A549 (cell line): ENCODE results near the gene CXCL10. TPM values are rescaled to one million over a fixed set of nuclear protein-coding genes. Genes with fewer than 3 reads are reported as not detected.

Source experiments
- ATAC-seq, 2 experiments: fragments of 200-7000 bp in 1 of 2; fragments of >200 bp in 1 of 2; cut with Nextera tagmentation in 1 of 2; cut with Tn5 transposase in 1 of 2; 3 replicates each; pipeline versions ENCODE4 v1.8.0 to v1.9.1; 2018 to 2020; ENCODE audit warnings: mild to moderate bottlenecking in 1 of 2, moderate library complexity in 1 of 2
- CTCF ChIA-PET: fragments of 300-600 bp; sonication (Branson Sonifier 250); formaldehyde crosslinking; extraction: SDS; loops from one replicate; lab custom pipeline; 2021; ENCODE audit warnings: antibody characterized with exemption, inconsistent platforms; lab: Yijun Ruan, JAX
- POLR2A ChIA-PET: fragments of 350-600 bp; formaldehyde crosslinking; extraction: SDS; loops from one replicate; lab custom pipeline; 2021; ENCODE audit warnings: antibody characterized with exemption, inconsistent platforms; lab: Yijun Ruan, JAX
- DNase-seq, 2 experiments: peaks; one replicate each; pipeline versions ENCODE4 v3.0.0 to v3.0.0-alpha.2; 2011 to 2016; ENCODE audit warnings: low read depth in 1 of 2, low spot score in 1 of 2
- FAIRE-seq: peaks from 2 replicates; lab custom pipeline; 2011; peaks lifted over from hg19 to GRCh38; lab: Jason Lieb, UNC
- H3K27ac ChIP-seq, 2 experiments: fragments of >200 bp; sonication (Bioruptor Twin); formaldehyde crosslinking; 3 replicates each; pipeline ENCODE4 v1.5.1; 2016 to 2017
- H3K4me1 ChIP-seq: fragments of >200 bp; sonication (Bioruptor Twin); formaldehyde crosslinking; 3 replicates; pipeline ENCODE4 v1.6.1; 2016
- H3K4me2 ChIP-seq: fragments of >200 bp; sonication (Bioruptor Twin); formaldehyde crosslinking; 3 replicates; pipeline ENCODE4 v1.6.1; 2016
- H3K4me3 ChIP-seq: fragments of >200 bp; sonication (Bioruptor Twin); formaldehyde crosslinking; 3 replicates; pipeline ENCODE4 v1.5.1; 2016
- H3K9me3 ChIP-seq: fragments of >200 bp; sonication (Bioruptor Twin); formaldehyde crosslinking; 3 replicates; pipeline ENCODE4 v1.6.1; 2016
- BHLHE40 ChIP-seq: IDR thresholded peaks from 2 replicates; pipeline ENCODE4 v1.6.1; 2012; ENCODE audit warnings: low read depth, low read length, inconsistent platforms
- CBX2 ChIP-seq: fragments of 200-600 bp; sonication (generic); IDR thresholded peaks from 2 replicates; pipeline ENCODE4 v1.6.1; 2016; ENCODE audit warnings: low read depth, mild to moderate bottlenecking, borderline replicate concordance
- CBX8 ChIP-seq: fragments of 200-600 bp; sonication (generic); IDR thresholded peaks from 2 replicates; pipeline ENCODE4 v1.6.1; 2016
- CEBPB ChIP-seq, 2 experiments: fragments of >200 bp in 1 of 2; sonication (Bioruptor Twin) in 1 of 2; formaldehyde crosslinking in 1 of 2; IDR thresholded peaks; 2 replicates each; pipeline ENCODE4 v1.6.1; 2012 to 2016
- CHD2 ChIP-seq: fragments of 150-350 bp; IDR thresholded peaks from 2 replicates; pipeline ENCODE4 v1.6.1; 2014; ENCODE audit warnings: low read length; ENCODE audit not compliant: partially characterized antibody
- EHMT2 ChIP-seq: fragments of 200-600 bp; sonication (generic); IDR thresholded peaks from 2 replicates; pipeline ENCODE4 v1.6.1; 2016; ENCODE audit warnings: antibody characterized with exemption, low read depth, mild to moderate bottlenecking, moderate library complexity
- EP300 ChIP-seq, 2 experiments: fragments of >200 bp; sonication (Bioruptor Twin); formaldehyde crosslinking; IDR thresholded peaks; 2 replicates in 1 of 2; 3 replicates in 1 of 2; pipeline ENCODE4 v1.6.1; 2016 to 2017
- FOSB ChIP-seq: fragments of 250-450 bp; sonication (Bioruptor Pico); IDR thresholded peaks from 2 replicates; pipeline ENCODE4 v1.5.0; 2020; ENCODE audit warnings: mild to moderate bottlenecking, moderate library complexity
- HDAC2 ChIP-seq: fragments of 200-600 bp; sonication (generic); IDR thresholded peaks from 2 replicates; pipeline ENCODE4 v1.6.1; 2016
- HEYL ChIP-seq: fragments of 250-450 bp; sonication (Bioruptor Pico); IDR thresholded peaks from 2 replicates; pipeline ENCODE4 v1.8.0; 2021; ENCODE audit warnings: mild to moderate bottlenecking, moderate library complexity
- KDM1A ChIP-seq: fragments of 200-600 bp; sonication (generic); IDR thresholded peaks from 2 replicates; pipeline ENCODE4 v1.6.1; 2016; ENCODE audit warnings: low read depth, mild to moderate bottlenecking
- NR3C1 ChIP-seq: fragments of >200 bp; sonication (Bioruptor Twin); formaldehyde crosslinking; IDR thresholded peaks from 3 replicates; pipeline ENCODE4 v1.6.1; 2017
- PHF8 ChIP-seq: fragments of 200-600 bp; sonication (generic); IDR thresholded peaks from 2 replicates; pipeline ENCODE4 v1.6.1; 2016; ENCODE audit warnings: low read depth, mild to moderate bottlenecking, antibody characterized with exemption, moderate library complexity, borderline replicate concordance
- POLR2A ChIP-seq: IDR thresholded peaks from 2 replicates; pipeline ENCODE4 v1.6.1; 2012; ENCODE audit warnings: mild to moderate bottlenecking, low read length
- RNF2 ChIP-seq: fragments of 200-600 bp; sonication (generic); IDR thresholded peaks from 2 replicates; pipeline ENCODE4 v1.6.1; 2016; ENCODE audit warnings: low read depth, mild to moderate bottlenecking, antibody characterized with exemption, moderate library complexity, borderline replicate concordance
- SMC3 ChIP-seq: fragments of >200 bp; sonication (Bioruptor Twin); formaldehyde crosslinking; IDR thresholded peaks from 3 replicates; pipeline ENCODE4 v1.6.1; 2018; ENCODE audit warnings: inconsistent platforms
- USF2 ChIP-seq: fragments of 450-650 bp; IDR thresholded peaks from 2 replicates; pipeline ENCODE4 v1.6.1; 2014; ENCODE audit warnings: antibody characterized with exemption
- ZFP36 ChIP-seq: fragments of 450-650 bp; IDR thresholded peaks from 2 replicates; pipeline ENCODE4 v1.6.1; 2014; ENCODE audit warnings: borderline replicate concordance; ENCODE audit not compliant: partially characterized antibody
- ZNF302 ChIP-seq: fragments of 250-450 bp; sonication (Bioruptor Pico); IDR thresholded peaks from 2 replicates; pipeline ENCODE4 v1.9.0; 2021; ENCODE audit warnings: inconsistent platforms, mild to moderate bottlenecking, moderate library complexity
- WGBS: methylation state at CpG from one replicate; pipeline ENCODE4 v1.1.6; 2017; ENCODE audit errors: missing lambda C conversion rate; 5-methylcytosine and 5-hydroxymethylcytosine counted together
- polyA plus RNA-seq, 4 experiments: library from polyadenylated mRNA; depleted of rRNA in 3 of 4; stranded (reverse); fragments of >200 nt; fragmentation: RNase III in 1 of 4; extraction: RNeasy Plus Mini Kit Qiagen cat#74134 plus additional on column Dnase treatment in 1 of 4; gene quantifications; 2 replicates in 3 of 4; 3 replicates in 1 of 4; pipeline ENCODE4 v1.2.3, GENCODE V29; 2011 to 2017
- TF ChIP-seq, protein P1 (sequence below): fragments of 250-450 bp; sonication (Bioruptor Pico); IDR thresholded peaks from 2 replicates; pipeline ENCODE4 v1.5.0; 2021; ENCODE audit warnings: mild to moderate bottlenecking, moderate library complexity, borderline replicate concordance
- TF ChIP-seq, protein P2 (sequence below): fragments of 250-450 bp; sonication (Bioruptor Pico); IDR thresholded peaks from 2 replicates; pipeline ENCODE4 v1.5.0; 2020; ENCODE audit warnings: low read depth, mild to moderate bottlenecking, moderate library complexity
- TF ChIP-seq, protein P3 (sequence below): fragments of >200 bp; sonication (Bioruptor Twin); formaldehyde crosslinking; IDR thresholded peaks from 3 replicates; pipeline ENCODE4 v1.6.1; 2016
- TF ChIP-seq, protein P4 (sequence below): fragments of 200-600 bp; sonication (generic); IDR thresholded peaks from 2 replicates; pipeline ENCODE4 v1.6.1; 2016; ENCODE audit warnings: antibody characterized with exemption, mild to moderate bottlenecking, moderate library complexity

The CXCL10 gene
- polyA plus RNA-seq, 2 of the 4 experiments (the other 2 are of a cell fraction) = not detected

GRCh38 chr4:76059750-76060149 lies 36.5 kb upstream of the CXCL10 start:
- ChIA-PET POLR2A (no interaction called here), CTCF (no interaction called here)
- Histone ChIP-seq H3K27ac (no peak overlapping the region), H3K4me2 (no peak overlapping the region), H3K4me1 (no peaks in the 10 kb centered on the region), H3K4me3 (no peak overlapping the region), H3K9me3 (no peaks in the 10 kb centered on the region)
- WGBS = 18% methylated on average over 1 of the region's 1 CpG
- no peak for ATAC-seq
- DNase-seq = no peak
- no peak for TF ChIP-seq HEYL (CRISPR knock-in tag)
- no peak for TF ChIP-seq KDM1A
- TF ChIP-seq CHD2 = no peak
- no peak for TF ChIP-seq EP300 (IDR thresholded peaks at IDR 0.05)
- TF ChIP-seq ZFP36 = no peak
- no peak for TF ChIP-seq EHMT2
- no peak for TF ChIP-seq CBX8
- TF ChIP-seq, protein P1, sequence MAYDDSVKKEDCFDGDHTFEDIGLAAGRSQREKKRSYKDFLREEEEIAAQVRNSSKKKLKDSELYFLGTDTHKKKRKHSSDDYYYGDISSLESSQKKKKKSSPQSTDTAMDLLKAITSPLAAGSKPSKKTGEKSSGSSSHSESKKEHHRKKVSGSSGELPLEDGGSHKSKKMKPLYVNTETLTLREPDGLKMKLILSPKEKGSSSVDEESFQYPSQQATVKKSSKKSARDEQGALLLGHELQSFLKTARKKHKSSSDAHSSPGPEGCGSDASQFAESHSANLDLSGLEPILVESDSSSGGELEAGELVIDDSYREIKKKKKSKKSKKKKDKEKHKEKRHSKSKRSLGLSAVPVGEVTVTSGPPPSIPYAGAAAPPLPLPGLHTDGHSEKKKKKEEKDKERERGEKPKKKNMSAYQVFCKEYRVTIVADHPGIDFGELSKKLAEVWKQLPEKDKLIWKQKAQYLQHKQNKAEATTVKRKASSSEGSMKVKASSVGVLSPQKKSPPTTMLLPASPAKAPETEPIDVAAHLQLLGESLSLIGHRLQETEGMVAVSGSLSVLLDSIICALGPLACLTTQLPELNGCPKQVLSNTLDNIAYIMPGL (CRISPR knock-in tag) = no peak
- no peak for TF ChIP-seq FOSB (CRISPR knock-in tag)
- TF ChIP-seq RNF2 = no peak
- no peak for TF ChIP-seq ZNF302 (CRISPR knock-in tag)
- TF ChIP-seq USF2 = no peak
- TF ChIP-seq HDAC2 = no peak
- TF ChIP-seq, protein P2, sequence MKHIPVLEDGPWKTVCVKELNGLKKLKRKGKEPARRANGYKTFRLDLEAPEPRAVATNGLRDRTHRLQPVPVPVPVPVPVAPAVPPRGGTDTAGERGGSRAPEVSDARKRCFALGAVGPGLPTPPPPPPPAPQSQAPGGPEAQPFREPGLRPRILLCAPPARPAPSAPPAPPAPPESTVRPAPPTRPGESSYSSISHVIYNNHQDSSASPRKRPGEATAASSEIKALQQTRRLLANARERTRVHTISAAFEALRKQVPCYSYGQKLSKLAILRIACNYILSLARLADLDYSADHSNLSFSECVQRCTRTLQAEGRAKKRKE = no peak
- TF ChIP-seq CEBPB (IDR thresholded peaks at IDR 0.05) = no peak
- TF ChIP-seq SMC3 = no peak
- TF ChIP-seq POLR2A = no peak
- no peak for FAIRE-seq

- FAIRE-seq (no peak), ATAC-seq (no peak), DNase-seq (no peak)
- WGBS = 57% methylated on average over 3 of the region's 3 CpGs
- H3K4me3 ChIP-seq = no peak overlapping the region
- no peaks in the 10 kb centered on the region for H3K4me1 ChIP-seq
- CTCF ChIA-PET = interaction anchor here (1.2 kb wide), 2 partner anchors 64 to 143 kb away, joined by 3 to 4 read pairs; no protein-coding TSS in a partner anchor
- TF ChIP-seq BHLHE40 = no peak
- TF ChIP-seq, all 56 proteins: peak for 0
- Histone ChIP-seq H3K4me2 (no peak overlapping the region), H3K9me3 (no peaks in the 10 kb centered on the region), H3K27ac (no peak overlapping the region)
- POLR2A ChIA-PET = no interaction called here
These were observed 35.7 kb upstream of the CXCL10 start for GRCh38 chr4:76058888-76059426.

DNA sequence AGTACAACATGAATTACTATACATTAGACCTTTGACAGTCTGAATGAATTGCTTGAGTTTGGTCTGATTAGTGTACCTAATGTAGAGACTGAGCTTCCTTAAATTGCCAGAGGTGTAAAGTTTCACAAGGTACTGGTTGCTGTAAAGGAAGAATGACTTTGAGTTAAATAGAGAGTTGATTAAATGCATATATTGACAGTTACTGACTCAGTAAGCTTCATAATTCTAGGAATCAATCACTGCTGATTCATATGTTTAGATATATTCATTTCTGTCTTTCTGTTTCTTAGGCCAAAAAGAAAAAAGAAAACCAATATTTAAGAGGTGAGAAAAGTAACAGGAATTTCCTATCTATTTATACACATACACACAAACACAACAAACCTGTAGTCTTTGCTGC lies 35.0 kb upstream of the CXCL10 start:
- Histone ChIP-seq H3K4me1 (no peaks in the 10 kb centered on the region), H3K9me3 (no peaks in the 10 kb centered on the region), H3K4me3 (no peak overlapping the region), H3K27ac (no peak overlapping the region), H3K4me2 (no peak overlapping the region)
- DNase-seq (no peak), FAIRE-seq (no peak), ATAC-seq (no peak)
- ChIA-PET POLR2A (no interaction called here), CTCF (interaction anchor here (1.2 kb wide), 2 partner anchors 63 to 142 kb away, joined by 3 to 4 read pairs; no protein-coding TSS in a partner anchor)
- TF ChIP-seq CBX2 (no peak), PHF8 (no peak), SMC3 (no peak), NR3C1 (no peak)
- TF ChIP-seq, protein P3, sequence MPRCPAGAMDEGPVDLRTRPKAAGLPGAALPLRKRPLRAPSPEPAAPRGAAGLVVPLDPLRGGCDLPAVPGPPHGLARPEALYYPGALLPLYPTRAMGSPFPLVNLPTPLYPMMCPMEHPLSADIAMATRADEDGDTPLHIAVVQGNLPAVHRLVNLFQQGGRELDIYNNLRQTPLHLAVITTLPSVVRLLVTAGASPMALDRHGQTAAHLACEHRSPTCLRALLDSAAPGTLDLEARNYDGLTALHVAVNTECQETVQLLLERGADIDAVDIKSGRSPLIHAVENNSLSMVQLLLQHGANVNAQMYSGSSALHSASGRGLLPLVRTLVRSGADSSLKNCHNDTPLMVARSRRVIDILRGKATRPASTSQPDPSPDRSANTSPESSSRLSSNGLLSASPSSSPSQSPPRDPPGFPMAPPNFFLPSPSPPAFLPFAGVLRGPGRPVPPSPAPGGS = no peak
- TF ChIP-seq, protein P4, sequence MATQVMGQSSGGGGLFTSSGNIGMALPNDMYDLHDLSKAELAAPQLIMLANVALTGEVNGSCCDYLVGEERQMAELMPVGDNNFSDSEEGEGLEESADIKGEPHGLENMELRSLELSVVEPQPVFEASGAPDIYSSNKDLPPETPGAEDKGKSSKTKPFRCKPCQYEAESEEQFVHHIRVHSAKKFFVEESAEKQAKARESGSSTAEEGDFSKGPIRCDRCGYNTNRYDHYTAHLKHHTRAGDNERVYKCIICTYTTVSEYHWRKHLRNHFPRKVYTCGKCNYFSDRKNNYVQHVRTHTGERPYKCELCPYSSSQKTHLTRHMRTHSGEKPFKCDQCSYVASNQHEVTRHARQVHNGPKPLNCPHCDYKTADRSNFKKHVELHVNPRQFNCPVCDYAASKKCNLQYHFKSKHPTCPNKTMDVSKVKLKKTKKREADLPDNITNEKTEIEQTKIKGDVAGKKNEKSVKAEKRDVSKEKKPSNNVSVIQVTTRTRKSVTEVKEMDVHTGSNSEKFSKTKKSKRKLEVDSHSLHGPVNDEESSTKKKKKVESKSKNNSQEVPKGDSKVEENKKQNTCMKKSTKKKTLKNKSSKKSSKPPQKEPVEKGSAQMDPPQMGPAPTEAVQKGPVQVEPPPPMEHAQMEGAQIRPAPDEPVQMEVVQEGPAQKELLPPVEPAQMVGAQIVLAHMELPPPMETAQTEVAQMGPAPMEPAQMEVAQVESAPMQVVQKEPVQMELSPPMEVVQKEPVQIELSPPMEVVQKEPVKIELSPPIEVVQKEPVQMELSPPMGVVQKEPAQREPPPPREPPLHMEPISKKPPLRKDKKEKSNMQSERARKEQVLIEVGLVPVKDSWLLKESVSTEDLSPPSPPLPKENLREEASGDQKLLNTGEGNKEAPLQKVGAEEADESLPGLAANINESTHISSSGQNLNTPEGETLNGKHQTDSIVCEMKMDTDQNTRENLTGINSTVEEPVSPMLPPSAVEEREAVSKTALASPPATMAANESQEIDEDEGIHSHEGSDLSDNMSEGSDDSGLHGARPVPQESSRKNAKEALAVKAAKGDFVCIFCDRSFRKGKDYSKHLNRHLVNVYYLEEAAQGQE = no peak
